Activated CD8-positive, alpha-beta memory T cell treated with anti-CD3 and anti-CD28 coated beads, Interleukin-2, amount 50 U/mL, for 48 hours (primary cell): ENCODE results near the gene DAAM1.

Experiments
- DNase-seq: peaks from one replicate; pipeline ENCODE4 v3.0.0-alpha.2; 2020

Gene DAAM1

GRCh38 chr14:59320763-59321625 is 132.5 kb downstream of the DAAM1 start:
- DNase-seq = no peak

DNA sequence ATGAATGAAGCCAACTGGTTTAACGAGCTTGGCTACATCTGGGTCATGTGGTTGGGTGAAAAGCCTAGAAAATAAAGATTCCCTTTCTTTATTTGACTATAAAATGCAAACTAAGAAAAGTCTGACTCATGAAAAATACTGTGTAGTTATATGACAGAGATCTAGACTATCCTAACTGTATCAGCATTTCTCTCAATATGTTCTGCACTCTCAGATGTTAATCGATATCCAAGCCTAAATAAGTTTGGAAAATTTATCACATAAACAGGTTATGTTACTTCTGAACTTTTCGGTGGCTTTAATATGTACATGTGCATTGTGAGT is 133.1 kb downstream of the DAAM1 start:
- DNase-seq = no peak

DNA sequence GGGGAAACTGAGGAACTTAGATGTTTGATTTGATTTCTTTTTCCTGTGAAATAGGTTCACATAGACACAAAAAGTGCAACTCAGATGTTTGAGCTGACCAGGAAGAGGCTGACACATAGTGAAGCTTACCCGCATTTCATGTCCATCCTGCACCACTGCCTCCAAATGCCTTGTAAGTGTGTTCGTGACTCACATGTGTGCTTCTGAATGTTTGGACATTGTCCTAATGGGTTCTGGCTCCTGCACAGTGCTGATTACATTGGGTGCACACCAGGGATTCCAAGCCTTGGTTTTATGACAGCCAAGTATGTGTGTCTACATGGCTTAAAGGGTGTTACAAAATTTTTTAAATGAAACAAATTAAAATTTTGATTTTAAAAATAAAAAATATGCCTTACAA is 137.4 kb downstream of the DAAM1 start:
- no peak for DNase-seq

- DNase-seq = no peak
These were observed 140.0 kb downstream of the DAAM1 start for GRCh38 chr14:59328454-59328853.

DNA sequence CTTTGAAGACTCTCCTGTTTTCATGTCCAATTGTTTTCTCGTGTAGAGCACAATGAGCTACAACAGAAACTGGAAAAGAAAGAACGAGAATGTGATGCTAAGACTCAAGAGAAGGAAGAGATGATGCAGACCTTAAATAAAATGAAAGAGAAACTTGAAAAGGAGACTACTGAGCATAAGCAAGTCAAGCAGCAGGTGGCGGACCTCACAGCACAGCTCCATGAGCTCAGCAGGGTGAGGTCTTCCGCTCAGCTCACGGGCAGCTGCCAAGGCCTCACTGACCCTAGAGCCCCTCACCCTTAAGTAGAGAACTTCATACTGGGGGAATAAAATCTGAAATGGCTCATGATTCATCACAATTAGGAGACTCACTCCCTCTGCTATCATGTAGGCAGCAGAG is 142.0 kb downstream of the DAAM1 start:
- DNase-seq = no peak

GRCh38 chr14:59331217-59331616 is 142.8 kb downstream of the DAAM1 start:
- DNase-seq = no peak

GRCh38 chr14:59332727-59333126 is 144.3 kb downstream of the DAAM1 start:
- DNase-seq = no peak

DNA sequence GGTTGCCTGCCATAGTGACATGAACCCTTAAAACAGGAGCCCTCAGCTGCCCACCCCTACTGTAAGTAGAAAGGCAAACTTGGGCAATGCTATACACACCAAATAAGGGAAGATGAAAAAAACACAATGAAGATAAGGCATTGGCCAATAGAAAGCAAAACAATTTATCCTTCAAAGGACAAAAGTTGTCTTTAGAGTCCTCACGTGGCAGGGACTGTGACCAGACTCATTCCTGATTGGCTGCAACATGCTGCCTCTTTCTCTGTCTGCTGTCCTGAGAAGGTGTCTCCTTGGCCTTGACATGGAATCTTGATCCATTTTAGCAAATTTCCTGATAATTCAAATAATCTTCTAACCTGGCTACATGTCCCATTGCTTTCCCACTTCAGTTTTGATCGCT is 144.8 kb downstream of the DAAM1 start:
- DNase-seq = no peak

DNA sequence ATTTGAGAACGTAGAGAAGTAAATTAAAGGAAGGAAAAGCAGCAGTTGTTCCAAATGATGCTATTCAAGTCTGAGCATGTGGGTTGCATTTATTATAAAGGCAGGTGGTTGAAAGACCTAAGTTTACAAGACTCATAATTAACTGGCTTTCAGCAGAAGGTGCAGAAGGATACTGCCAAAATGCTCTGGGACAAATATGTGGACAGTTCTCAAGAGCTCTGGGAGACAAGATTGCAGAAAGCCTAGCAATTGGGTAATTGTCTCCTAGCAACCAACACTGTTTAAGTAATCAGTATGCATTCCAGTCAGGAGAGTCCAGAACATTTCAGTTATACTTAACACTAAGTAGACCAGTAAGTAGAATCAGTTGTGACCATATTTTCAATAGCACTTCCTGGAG is 145.2 kb downstream of the DAAM1 start:
- DNase-seq = no peak

GRCh38 chr14:59334253-59334652 is 145.8 kb downstream of the DAAM1 start:
- no peak for DNase-seq

GRCh38 chr14:59336098-59336497 is 147.6 kb downstream of the DAAM1 start:
- DNase-seq = no peak

- no peak for DNase-seq
These were observed 148.2 kb downstream of the DAAM1 start for GRCh38 chr14:59336706-59337105.

DNA sequence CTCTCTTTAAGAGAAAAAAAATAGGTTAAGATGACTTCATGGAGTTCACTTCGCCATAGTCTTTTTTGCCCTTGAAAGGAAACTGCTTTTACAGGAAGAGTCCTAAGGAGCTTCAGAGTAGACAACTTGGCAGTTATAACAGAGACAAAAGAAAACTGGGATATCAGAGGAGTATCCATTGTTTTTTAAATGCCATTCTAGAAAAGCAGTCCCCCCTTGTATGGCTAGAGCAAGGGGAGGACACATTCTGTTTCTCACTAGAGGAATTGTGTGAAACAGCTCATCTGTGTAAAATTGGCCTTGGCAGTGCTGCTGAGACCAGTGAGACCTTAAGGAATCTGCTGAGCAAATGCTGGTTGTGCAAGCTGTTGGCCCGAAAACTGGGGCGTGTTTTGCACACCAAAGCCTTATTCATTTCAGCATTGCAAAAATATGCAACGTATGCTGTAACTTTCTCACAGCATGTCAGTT is 148.7 kb downstream of the DAAM1 start:
- DNase-seq = no peak

GRCh38 chr14:59338761-59339160 is 150.3 kb downstream of the DAAM1 start:
- no peak for DNase-seq

DNA sequence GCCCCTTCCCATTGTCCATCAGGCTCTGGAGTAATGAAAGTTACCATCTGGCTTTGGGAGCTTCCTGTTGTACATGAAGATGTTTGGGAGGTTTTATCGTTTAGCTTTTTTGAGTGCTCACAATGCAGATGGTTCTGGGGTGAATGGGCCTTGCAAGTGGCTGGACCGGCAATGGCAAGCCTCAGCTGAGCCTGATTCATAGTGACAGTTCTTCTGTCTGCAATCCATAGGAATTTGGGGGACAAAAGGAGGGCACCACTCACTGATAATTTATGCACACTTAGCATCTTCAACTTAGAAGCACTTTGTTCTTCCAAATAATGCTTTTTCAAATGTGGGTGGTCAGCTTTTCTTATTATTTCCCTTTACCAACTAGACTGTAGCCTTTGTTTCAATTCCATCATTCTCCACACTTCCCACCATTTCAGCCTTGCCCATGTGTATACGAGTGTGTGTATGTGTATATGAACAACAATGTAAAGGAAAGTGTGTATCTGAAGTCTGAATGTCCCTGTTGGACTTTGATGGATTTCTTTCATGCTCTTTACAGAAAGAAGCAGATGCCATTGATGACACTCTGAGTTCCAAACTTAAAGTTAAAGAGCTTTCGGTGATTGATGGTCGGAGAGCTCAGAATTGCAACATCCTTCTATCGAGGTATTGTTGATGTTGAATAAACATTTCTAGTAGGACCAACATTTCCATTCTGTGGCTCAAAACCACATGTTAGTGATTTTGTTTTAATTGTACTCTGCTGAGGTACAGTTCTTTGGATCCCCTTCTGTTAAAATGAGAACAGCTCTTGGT is 151.3 kb downstream of the DAAM1 start:
- DNase-seq = no peak

GRCh38 chr14:59341858-59342477 is 153.5 kb downstream of the DAAM1 start:
- no peak for DNase-seq

DNA sequence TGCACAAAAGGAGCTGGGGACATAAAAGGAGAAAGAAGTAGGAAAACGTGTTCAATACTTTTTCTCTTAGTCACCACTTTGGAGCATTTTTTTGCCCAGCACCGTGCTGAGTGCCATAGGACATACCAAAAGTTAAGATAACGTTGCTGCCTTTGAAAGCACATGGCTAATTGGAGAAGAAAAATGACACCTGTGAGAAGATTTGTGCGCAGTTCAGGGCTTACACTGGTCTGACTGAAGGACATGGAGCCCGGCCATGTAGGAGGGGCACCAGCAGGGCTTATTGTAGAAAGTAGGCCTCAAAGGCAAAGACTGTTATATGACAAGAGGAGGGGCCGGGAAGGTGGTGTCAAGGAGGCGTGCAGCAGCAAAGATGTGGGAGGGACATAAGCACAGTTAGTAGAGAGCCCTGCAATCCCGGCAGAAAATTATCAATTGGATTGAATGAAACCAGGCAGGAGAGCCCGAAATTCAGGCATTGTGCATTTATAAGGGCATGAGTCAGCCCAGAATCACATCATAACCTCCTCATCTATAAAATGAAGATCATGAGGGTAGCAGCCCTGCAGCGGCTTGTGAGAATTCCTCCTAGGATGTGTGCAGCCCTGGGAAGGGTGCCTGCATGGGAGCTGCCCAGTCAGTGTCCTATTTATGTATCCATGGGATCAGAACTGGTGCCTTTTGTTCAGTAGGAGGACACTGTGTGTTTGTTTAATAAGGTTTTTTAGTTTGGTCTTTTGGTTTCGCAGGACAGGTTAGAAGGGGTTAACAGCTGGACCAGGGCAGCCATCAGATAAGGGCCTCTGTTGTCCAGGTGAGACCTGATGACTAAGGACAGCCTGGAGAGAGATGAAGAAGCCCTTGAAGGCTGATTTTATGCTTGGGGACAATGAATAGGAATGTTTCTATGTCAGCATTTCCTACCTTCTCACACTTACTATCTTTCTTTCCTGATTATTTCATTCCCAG is 154.3 kb downstream of the DAAM1 start:
- no peak for DNase-seq

DNA sequence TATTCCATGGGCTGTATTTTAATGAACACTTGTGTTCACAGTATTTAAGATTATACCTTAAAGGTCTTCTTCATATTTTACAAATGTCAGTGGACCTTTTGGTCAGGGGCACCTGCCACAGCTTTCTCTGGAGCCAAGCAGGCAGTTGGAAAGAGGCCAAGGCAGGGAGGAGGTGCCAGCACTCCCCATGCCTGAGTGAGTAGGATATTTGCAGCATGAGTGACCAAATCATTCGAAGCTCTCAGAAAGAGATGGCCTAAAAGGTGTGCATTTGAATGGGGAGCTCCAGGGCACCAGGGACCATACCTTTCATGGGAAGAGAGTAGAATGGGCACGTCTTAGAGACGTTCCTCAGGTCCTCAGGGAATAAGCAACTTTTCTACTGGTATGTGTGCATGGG is 155.1 kb downstream of the DAAM1 start:
- no peak for DNase-seq

DNA sequence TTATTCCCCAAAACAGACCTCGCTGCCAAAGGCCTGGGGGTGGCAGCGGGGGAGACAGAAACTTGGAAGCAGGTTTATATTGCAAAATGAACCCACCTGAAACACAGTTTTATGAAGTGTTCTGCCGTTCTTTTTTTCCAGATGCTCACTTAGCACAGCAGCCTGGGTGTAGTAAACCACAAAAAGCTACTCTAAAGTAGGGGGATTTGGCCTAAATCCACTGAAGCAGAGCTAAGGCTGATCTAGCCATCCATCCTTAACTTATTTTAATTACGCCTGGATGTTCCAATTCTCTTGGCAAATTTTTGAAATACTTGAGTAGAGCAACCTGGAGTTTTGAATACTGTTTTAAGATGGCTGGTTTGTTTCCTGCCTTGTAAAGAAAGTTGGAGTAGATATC is 155.5 kb downstream of the DAAM1 start:
- DNase-seq = no peak

GRCh38 chr14:59344691-59345455 is 156.4 kb downstream of the DAAM1 start:
- no peak for DNase-seq

DNA sequence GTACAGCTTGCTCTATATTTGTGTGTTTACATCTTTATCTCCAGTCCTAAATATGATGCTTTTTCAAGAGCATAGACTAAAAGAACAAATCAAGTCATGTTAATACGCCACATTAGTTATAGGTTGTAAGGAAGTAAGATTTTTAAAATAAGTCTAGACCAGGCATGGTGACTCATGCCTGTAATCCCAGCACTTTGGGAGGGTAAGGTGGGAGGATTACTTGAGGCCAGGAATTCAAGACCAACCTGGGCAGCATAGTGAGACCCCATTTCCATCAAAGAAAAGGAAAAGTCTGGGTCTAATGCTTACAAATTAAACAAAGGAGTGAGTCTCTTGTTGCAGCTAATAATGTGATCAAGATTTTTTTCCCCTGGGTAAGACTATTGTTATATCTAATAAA is 157.9 kb downstream of the DAAM1 start:
- no peak for DNase-seq
